HG02642 (cell line): ENCODE results near the gene WDR75.
A peak's percentile ranks its signal among the peaks of the same experiment; 100 is the strongest.
"Not testable (repeated sequence)": the region's sequence is repeated elsewhere in the genome, so short reads cannot be mapped to it uniquely, and the experiment has no call there.

ENCODE experiments used
- ATAC-seq: cut with Tn5 transposase; IDR thresholded peaks from one replicate; pipeline ENCODE4 v1.9.1; 2021; ENCODE audit warnings: mild to moderate bottlenecking; ENCODE audit not compliant: unreplicated experiment, poor library complexity

Gene WDR75

DNA sequence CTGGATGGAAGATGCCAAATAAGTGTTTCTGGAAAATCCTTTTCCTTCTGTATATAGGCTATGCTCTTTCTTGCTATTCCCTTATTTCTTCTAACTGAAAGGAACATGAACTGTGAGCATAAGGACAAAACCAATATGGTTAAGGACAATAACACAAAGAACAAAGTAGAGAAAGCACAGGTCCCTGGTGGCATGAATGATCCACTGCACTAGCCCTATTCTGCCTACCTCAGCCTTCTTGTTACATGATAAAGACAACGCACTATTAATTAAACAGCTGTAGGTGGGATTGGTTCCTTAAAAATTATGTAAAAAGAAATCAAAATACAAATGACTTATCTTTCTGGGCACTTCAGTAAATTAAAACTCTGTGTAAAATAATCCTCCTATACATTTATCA is 1.9 kb upstream of the WDR75 start:
- ATAC-seq, result no peak

DNA sequence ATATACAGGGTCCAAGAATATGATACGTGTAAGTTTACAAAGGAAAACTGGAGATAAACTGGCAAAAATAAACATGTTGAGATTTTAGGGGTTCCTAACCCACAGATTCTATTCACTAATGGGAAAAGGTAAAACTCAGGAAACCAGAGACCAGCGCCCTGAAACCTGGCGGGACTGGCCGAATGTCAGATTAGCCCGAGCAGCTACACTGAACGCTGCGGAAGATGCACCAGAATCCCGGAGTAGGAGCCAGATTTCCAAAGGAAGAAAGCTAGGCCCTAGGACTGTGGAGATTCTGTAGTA is 679 bp upstream of the WDR75 start:
- ATAC-seq, result peak; percentile 34

DNA sequence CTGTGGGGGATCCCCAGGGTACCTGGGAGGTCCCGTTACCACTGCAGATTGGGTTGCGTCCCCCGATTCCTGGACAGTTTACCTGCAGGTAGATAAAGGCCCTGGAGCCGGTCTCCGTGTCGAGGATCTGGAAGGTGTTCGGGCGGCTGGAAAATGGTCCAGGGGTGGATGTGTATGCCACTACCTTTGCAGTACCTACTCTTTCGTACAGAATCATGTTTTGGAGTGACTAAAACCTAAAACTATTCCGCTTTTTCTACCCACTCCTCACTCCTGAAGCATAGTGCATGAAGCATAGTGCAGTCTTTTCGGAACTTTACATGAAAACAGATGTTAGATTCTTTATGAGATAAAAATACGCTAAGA is 418 bp downstream of the WDR75 start:
- ATAC-seq, result no peak

GRCh38 chr2:189442468-189442867 is 1.2 kb downstream of the WDR75 start:
- ATAC-seq, result no peak

DNA sequence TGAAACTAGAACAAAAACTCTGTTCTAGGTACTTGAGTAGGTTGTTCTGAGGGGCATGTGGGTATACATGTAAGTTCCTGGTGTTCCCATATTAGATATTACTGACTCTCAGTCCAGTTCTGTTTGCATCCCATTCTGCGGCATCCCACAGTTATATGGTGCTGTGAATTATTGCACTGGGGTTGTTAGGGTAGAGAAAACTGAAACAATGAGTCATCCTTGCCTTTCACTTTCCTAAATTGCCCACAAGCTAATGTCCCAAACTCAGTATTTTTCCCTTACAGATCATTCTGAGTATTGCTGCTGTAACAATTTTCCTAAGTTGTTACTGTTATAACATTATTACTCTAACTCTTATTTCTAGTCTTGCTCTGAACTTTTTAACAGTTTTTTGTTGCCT is 3.0 kb downstream of the WDR75 start:
- ATAC-seq, result peak; percentile 26

GRCh38 chr2:189446780-189447179 is 5.5 kb downstream of the WDR75 start:
- no peak for ATAC-seq

- ATAC-seq, result no peak
Observed at GRCh38 chr2:189454009-189454408, 12.7 kb downstream of the WDR75 start.

GRCh38 chr2:189465076-189465475 is 23.8 kb downstream of the WDR75 start:
- ATAC-seq, result no peak

- no peak for ATAC-seq
Observed at GRCh38 chr2:189465478-189465877, 24.2 kb downstream of the WDR75 start.

DNA sequence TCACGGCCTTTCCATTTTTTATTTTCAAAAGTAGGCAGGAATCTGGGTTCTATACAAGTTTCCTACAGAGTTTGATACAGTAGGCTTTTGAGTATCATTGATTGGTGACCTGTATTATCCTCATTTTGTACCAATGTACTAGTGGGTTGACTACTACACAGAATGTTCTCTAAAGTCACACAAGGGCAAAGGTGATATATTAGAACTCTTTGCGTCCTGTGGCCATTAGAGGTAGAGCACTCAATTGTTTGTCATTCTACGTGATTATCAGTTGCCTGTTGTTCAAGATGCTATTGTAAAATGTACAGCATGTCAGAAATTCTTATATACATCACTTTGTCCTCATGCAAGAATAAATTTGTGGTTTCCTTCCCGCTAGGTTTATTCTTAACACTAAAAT is 24.8 kb downstream of the WDR75 start:
- no peak for ATAC-seq

DNA sequence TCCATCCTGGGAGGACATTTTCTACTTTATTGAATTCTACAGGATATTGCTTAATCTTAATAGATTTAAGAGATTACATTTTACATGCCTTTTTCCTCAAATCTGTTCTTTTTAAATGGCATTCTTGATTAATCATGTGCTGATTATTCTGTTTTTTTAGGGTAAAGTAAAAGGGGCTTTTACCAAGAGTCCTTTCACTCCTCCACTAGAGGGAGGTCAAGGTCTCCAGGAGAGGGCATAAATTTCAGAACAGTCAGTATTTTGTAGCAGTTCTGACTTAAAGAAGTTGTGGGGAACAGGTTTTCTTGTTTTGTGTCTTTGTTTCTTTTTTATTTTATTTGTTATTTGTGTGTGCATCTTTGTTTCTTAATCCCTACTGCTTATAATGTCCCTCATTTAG is 25.4 kb downstream of the WDR75 start:
- no peak for ATAC-seq

DNA sequence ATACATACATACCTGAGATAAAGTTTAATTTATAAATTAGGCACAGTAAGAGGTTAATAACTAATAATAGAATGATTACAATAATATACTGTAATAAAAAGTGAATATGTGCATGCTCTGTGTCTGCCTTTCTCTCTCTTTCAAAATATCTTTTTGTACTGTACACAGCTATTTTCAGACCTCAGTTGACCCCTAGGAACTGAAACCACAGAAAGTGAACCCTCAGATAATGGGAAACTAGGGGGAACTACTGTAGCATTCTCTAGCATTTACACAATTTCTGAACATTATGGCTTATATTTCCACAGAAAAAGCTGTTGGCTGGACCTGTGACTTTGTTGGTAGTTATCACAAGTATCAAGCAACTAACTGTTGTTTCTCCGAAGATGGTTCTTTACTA is 25.9 kb downstream of the WDR75 start:
- ATAC-seq, result no peak

- no peak for ATAC-seq
Observed at GRCh38 chr2:189467593-189467992, 26.3 kb downstream of the WDR75 start.

GRCh38 chr2:189474526-189474925 is 33.3 kb downstream of the WDR75 start:
- ATAC-seq, result no peak

DNA sequence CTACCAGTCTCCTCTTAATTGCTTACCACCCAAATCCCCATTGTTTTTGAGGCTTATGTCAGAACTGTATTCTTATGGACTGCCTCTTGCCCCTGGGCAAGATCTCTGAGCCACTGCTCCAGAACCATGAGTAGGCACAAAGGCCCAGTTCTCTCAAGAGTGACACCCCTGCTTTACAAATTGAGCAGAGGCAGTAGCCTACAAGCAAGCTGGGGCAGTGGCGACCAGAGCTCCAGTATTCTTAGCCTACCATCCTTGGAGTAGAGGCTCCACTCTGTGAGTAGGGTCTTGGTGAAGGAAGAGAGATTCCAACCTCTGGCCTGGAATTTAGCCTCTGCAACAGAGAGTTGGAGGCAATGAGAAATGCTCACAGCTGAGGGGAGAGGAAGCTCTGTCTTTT is 36.5 kb downstream of the WDR75 start:
- no peak for ATAC-seq

DNA sequence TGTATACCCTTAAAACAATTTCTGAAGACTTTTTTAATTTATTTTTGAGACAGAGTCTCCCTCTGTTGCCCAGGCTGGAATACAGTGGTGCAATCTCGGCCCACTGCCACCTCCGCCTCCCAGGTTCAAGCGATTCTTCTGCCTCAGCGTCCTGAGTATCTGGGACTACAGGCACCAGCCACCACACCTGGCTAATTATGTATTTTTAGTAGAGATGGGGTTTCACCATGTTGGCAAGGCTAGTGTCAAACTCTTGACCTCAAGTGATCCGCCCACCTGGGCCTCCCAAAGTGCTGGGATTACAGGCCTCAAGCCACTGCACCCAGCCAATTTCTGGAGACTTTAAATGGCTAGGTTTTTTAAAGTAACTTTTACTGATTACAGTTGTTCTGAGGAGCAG is 37.0 kb downstream of the WDR75 start:
- ATAC-seq, result not testable (repeated sequence)

- ATAC-seq, result no peak
Observed at GRCh38 chr2:189481071-189481470, 39.8 kb downstream of the WDR75 start.

DNA sequence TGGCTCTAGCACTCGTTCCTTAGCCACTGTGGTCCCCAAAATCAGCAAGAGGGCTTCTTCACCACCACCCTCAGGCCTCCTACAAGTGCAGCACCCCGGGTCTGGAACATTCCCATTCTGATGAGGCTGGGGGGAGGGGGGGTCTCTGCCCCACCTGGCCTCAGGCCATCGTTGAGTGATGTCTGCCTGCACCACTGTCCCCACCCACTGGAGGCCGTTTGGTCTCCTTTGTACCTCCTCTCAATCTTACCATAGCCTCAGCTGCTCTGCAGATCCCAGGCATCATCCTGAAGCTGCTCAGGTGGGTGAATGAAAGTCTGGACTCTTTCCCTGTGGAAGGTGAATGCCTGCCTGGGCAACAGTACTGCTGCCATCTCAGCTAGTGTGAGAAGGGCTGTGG is 42.3 kb downstream of the WDR75 start:
- no peak for ATAC-seq

DNA sequence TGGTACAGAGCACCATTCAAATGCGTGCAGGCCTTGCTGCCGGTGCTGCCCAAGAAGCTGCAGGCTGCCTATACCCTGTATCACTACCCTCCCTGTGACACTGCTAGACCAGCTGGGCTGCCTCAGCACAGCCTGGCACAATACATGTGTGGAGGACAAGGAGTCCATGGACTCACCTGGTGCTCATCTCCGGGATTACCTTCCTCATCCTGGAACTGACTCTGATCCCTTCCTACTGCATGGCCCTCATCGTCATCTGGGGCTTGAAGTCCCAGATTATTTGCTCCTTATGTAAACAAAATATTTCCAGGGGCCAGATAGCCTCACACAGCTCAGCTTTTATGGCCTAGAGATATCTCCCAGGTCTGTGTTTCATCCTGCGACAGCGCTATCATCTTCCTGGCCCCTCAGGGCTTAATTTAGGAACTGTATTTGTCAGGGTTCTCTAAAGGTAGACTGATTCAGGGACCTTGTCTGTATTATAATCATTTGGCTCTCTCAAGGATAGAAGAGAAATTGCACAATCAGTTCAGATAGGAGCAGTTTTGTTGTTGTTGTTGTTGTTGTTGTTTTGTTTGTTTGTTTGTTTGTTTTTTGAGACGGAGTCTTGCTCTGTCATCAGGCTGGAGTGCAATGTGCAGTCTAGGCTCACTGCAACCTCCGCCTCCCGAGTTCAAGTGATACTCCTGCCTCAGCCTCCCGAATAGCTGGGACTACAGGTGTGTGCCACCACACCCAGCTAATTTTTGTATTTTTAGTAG is 42.9 kb downstream of the WDR75 start:
- no peak for ATAC-seq

- no peak for ATAC-seq
Observed at GRCh38 chr2:189485146-189485545, 43.9 kb downstream of the WDR75 start.

GRCh38 chr2:189486237-189486770 is 45.0 kb downstream of the WDR75 start:
- no peak for ATAC-seq

DNA sequence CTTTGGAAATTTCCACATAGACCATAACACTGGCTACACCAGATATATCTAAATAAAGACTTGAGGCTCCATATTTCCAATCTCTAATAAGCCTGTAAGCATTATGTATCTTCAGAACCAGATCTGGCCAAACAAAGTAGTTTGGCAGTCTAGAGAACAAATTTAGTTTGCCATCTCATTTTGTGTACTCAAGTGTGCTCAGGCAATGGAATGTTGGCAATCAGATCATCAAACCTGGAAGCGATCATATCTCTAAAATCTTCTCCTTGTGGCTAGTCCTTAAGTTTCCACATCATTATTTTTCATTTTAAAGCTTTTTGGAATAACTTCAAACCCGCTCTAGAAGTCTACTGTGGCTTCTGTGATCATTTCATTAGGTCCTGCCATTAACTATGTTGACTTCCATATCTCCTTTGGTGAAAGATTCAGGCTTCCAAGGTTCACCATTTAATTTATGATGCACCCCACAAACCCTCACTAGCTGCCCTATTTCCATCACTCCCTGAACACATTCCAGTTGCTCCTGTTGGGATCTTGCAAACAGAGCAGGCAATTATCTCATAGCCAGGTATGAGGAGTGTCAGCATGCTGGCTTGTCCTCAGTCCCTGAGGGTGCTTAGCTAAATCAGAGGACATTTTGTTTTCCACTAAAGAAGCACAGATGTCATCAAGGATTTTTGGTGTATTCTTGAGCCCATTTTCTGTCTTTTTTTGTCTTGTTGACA is 46.2 kb downstream of the WDR75 start:
- no peak for ATAC-seq
